HEK293 (cell line): ENCODE measurements around the gene IL10RB.
A peak's percentile ranks its signal among the peaks of the same experiment; 100 is the strongest.

Experiments used
- GLI4 ChIP-seq: fragments of 450-650 bp; formaldehyde crosslinking; IDR thresholded peaks from 2 replicates; pipeline ENCODE4 v1.5.1; 2016; ENCODE audit warnings: missing biosample characterization, missing genetic modification characterization
- INSM2 ChIP-seq: fragments of 450-650 bp; formaldehyde crosslinking; IDR thresholded peaks from 2 replicates; pipeline ENCODE4 v1.5.1; 2016; ENCODE audit warnings: missing biosample characterization, missing genetic modification characterization
- PRDM10 ChIP-seq: fragments of 450-650 bp; formaldehyde crosslinking; IDR thresholded peaks from 2 replicates; pipeline ENCODE4 v1.5.1; 2016; ENCODE audit warnings: missing biosample characterization, missing genetic modification characterization
- YY1 ChIP-seq: fragments of 450-650 bp; formaldehyde crosslinking; IDR thresholded peaks from 2 replicates; pipeline ENCODE4 v1.5.1; 2018; ENCODE audit warnings: missing biosample characterization, missing genetic modification characterization
- ZBTB17 ChIP-seq: fragments of 450-650 bp; formaldehyde crosslinking; IDR thresholded peaks from 2 replicates; pipeline ENCODE4 v1.5.1; 2016; ENCODE audit warnings: missing biosample characterization, missing genetic modification characterization
- ZBTB8A ChIP-seq: fragments of 450-650 bp; formaldehyde crosslinking; IDR thresholded peaks from 2 replicates; pipeline ENCODE4 v1.5.1; 2016; ENCODE audit warnings: missing biosample characterization, missing genetic modification characterization
- ZNF114 ChIP-seq: fragments of 450-650 bp; formaldehyde crosslinking; IDR thresholded peaks from 2 replicates; pipeline ENCODE4 v1.5.0; 2017; ENCODE audit warnings: missing biosample characterization, missing genetic modification characterization
- ZNF138 ChIP-seq: fragments of 450-650 bp; formaldehyde crosslinking; IDR thresholded peaks from 2 replicates; pipeline ENCODE4 v1.5.1; 2016; ENCODE audit warnings: missing biosample characterization, missing genetic modification characterization, borderline replicate concordance
- ZNF146 ChIP-seq: fragments of 450-650 bp; formaldehyde crosslinking; IDR thresholded peaks from 2 replicates; pipeline ENCODE4 v1.5.1; 2016; ENCODE audit warnings: missing biosample characterization, missing genetic modification characterization
- ZNF169 ChIP-seq: fragments of 450-650 bp; formaldehyde crosslinking; IDR thresholded peaks from 2 replicates; pipeline ENCODE4 v1.5.1; 2016; ENCODE audit warnings: missing biosample characterization, missing genetic modification characterization
- ZNF18 ChIP-seq: fragments of 450-650 bp; formaldehyde crosslinking; IDR thresholded peaks from 2 replicates; pipeline ENCODE4 v1.5.1; 2016; ENCODE audit warnings: missing biosample characterization, missing genetic modification characterization
- ZNF214 ChIP-seq: fragments of 450-650 bp; formaldehyde crosslinking; IDR thresholded peaks from 2 replicates; pipeline ENCODE4 v1.5.1; 2017; ENCODE audit warnings: missing biosample characterization, mild to moderate bottlenecking, missing genetic modification characterization, borderline replicate concordance
- ZNF292 ChIP-seq: fragments of 450-650 bp; formaldehyde crosslinking; IDR thresholded peaks from 2 replicates; pipeline ENCODE4 v1.5.1; 2016; ENCODE audit warnings: low read depth, missing biosample characterization, missing genetic modification characterization, borderline replicate concordance
- ZNF341 ChIP-seq: fragments of 450-650 bp; formaldehyde crosslinking; IDR thresholded peaks from 2 replicates; pipeline ENCODE4; 2016; ENCODE audit warnings: low read depth, missing biosample characterization, missing genetic modification characterization
- ZNF350 ChIP-seq: fragments of 450-650 bp; formaldehyde crosslinking; IDR thresholded peaks from 2 replicates; pipeline ENCODE4 v1.5.0; 2017; ENCODE audit warnings: missing biosample characterization, mild to moderate bottlenecking, missing genetic modification characterization
- ZNF600 ChIP-seq: fragments of 450-650 bp; formaldehyde crosslinking; IDR thresholded peaks from 2 replicates; pipeline ENCODE4 v1.5.1; 2016; ENCODE audit warnings: missing biosample characterization, missing genetic modification characterization
- ZNF624 ChIP-seq: fragments of 450-650 bp; formaldehyde crosslinking; IDR thresholded peaks from 2 replicates; pipeline ENCODE4 v1.5.1; 2017; ENCODE audit warnings: missing biosample characterization, missing genetic modification characterization
- ZNF664 ChIP-seq: fragments of 450-650 bp; formaldehyde crosslinking; IDR thresholded peaks from 2 replicates; pipeline ENCODE4 v1.5.1; 2016; ENCODE audit warnings: missing biosample characterization, missing genetic modification characterization
- ZNF785 ChIP-seq: fragments of 450-650 bp; formaldehyde crosslinking; IDR thresholded peaks from 2 replicates; pipeline ENCODE4 v1.5.1; 2016; ENCODE audit warnings: missing biosample characterization, missing genetic modification characterization
- ZNF843 ChIP-seq: fragments of 450-650 bp; formaldehyde crosslinking; IDR thresholded peaks from 2 replicates; pipeline ENCODE4 v1.5.1; 2016; ENCODE audit warnings: missing biosample characterization, missing genetic modification characterization
- ZSCAN16 ChIP-seq: fragments of 450-650 bp; formaldehyde crosslinking; IDR thresholded peaks from 2 replicates; pipeline ENCODE4 v1.5.1; 2016; ENCODE audit warnings: missing biosample characterization, missing genetic modification characterization
- ZSCAN23 ChIP-seq: fragments of 450-650 bp; formaldehyde crosslinking; IDR thresholded peaks from 2 replicates; pipeline ENCODE4 v1.5.1; 2016; ENCODE audit warnings: missing biosample characterization, missing genetic modification characterization
- ZSCAN5A ChIP-seq: fragments of 450-650 bp; formaldehyde crosslinking; IDR thresholded peaks from 2 replicates; pipeline ENCODE4 v1.5.1; 2016; ENCODE audit warnings: missing biosample characterization, missing genetic modification characterization
- TF ChIP-seq, protein P1 (sequence below): fragments of 450-650 bp; IDR thresholded peaks from 2 replicates; pipeline ENCODE4 v1.5.1; 2018; ENCODE audit warnings: missing biosample characterization, missing genetic modification characterization
- TF ChIP-seq, protein P2 (sequence below): fragments of 450-650 bp; formaldehyde crosslinking; IDR thresholded peaks from 2 replicates; pipeline ENCODE4 v1.5.1; 2016; ENCODE audit warnings: missing biosample characterization, missing genetic modification characterization

IL10RB gene

GRCh38 chr21:33324291-33325221 lies 58.4 kb downstream of the IL10RB start, which contains the start of gene IFNAR1 (continued):
- TF ChIP-seq ZNF214 (tag by site-specific recombination), result no peak
- peak; percentile 98 for TF ChIP-seq ZNF600 (tag by site-specific recombination)
- TF ChIP-seq, protein P1, sequence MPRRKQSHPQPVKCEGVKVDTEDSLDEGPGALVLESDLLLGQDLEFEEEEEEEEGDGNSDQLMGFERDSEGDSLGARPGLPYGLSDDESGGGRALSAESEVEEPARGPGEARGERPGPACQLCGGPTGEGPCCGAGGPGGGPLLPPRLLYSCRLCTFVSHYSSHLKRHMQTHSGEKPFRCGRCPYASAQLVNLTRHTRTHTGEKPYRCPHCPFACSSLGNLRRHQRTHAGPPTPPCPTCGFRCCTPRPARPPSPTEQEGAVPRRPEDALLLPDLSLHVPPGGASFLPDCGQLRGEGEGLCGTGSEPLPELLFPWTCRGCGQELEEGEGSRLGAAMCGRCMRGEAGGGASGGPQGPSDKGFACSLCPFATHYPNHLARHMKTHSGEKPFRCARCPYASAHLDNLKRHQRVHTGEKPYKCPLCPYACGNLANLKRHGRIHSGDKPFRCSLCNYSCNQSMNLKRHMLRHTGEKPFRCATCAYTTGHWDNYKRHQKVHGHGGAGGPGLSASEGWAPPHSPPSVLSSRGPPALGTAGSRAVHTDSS (tag by site-specific recombination), result peak; percentile 94
- TF ChIP-seq ZNF785 (tag by site-specific recombination), result no peak
- peak; percentile 96 for TF ChIP-seq ZBTB8A (tag by site-specific recombination)
- TF ChIP-seq ZNF843, result peak; percentile 20; the same call in 1 of the 2 replicates
- 0 out of 2 replicates have a peak, but pooled peaks have one; percentile 66 for TF ChIP-seq ZSCAN16 (tag by site-specific recombination)
- peak; percentile 82 for TF ChIP-seq GLI4 (tag by site-specific recombination)
- TF ChIP-seq ZNF350 (tag by site-specific recombination), result no peak
- TF ChIP-seq INSM2 (tag by site-specific recombination), result peak; percentile 52; the same call in 1 of the 2 replicates
- TF ChIP-seq ZNF146 (tag by site-specific recombination), result peak; percentile 22; the same call in 1 of the 2 replicates
- no peak for TF ChIP-seq ZNF664 (tag by site-specific recombination)
- TF ChIP-seq ZSCAN23 (tag by site-specific recombination), result peak; percentile 72; the same call in 1 of the 2 replicates
- peak; percentile 91 for TF ChIP-seq ZSCAN5A (tag by site-specific recombination)
- TF ChIP-seq ZNF169 (tag by site-specific recombination), result 0 out of 2 replicates have a peak, but pooled peaks have one; percentile 60
- TF ChIP-seq ZNF18 (tag by site-specific recombination), result peak; percentile 99
- TF ChIP-seq, protein P2, sequence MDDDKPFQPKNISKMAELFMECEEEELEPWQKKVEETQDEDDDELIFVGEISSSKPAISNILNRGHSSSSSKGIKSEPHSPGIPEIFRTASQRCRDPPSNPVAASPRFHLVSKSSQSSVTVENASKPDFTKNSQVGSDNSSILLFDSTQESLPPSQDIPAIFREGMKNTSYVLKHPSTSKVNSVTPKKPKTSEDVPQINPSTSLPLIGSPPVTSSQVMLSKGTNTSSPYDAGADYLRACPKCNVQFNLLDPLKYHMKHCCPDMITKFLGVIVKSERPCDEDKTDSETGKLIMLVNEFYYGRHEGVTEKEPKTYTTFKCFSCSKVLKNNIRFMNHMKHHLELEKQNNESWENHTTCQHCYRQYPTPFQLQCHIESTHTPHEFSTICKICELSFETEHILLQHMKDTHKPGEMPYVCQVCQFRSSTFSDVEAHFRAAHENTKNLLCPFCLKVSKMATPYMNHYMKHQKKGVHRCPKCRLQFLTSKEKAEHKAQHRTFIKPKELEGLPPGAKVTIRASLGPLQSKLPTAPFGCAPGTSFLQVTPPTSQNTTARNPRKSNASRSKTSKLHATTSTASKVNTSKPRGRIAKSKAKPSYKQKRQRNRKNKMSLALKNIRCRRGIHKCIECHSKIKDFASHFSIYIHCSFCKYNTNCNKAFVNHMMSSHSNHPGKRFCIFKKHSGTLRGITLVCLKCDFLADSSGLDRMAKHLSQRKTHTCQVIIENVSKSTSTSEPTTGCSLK (tag by site-specific recombination), result no peak
- peak; percentile 40; the same call in 1 of the 2 replicates for TF ChIP-seq YY1
- no peak for TF ChIP-seq ZNF138 (tag by site-specific recombination)
- peak; percentile 99 for TF ChIP-seq ZNF341
- no peak; the same call in 1 of the 2 replicates for TF ChIP-seq ZNF292 (tag by site-specific recombination)
- TF ChIP-seq ZNF624 (tag by site-specific recombination), result peak; percentile 72; the same call in 1 of the 2 replicates
- TF ChIP-seq ZNF114 (tag by site-specific recombination), result no peak
- peak; percentile 95 for TF ChIP-seq PRDM10 (tag by site-specific recombination)
- TF ChIP-seq ZBTB17, result peak; percentile 98
